ENCODE results near the gene FAM193A.
"Not testable (repeated sequence)": the region's sequence is repeated elsewhere in the genome, so short reads cannot be mapped to it uniquely, and the experiment has no call there.

FAM193A gene

DNA sequence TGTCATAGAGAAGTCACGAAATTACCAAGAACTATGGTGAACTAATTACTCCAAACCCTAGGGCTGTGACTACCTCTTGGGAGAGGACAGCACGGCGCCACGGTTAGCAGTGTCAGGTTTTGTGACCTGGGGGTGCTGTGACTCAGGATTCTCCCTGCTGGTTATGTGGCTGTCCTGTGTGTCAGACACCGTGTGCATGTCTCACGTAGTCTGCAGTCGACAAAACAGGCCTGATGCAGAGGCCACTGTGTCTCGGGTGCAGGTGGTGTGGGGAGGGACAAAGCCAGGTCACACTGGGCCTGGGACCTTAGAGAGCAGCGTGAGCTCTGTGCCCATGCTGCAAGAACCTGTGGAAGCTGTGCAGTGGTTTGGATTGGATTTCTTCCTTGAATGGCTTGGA lies 185.6 kb downstream of the FAM193A start:
- CTCF ChIA-PET, result no interaction called here
- DNase-seq (ENCODE audit: low spot score), result no peak
- POLR2A ChIA-PET (ENCODE audit: low non-redundant PET), result no interaction called here
- peak overlapping the region; percentile 29; the same call in 1 of the 2 replicates for H3K27ac ChIP-seq
- TF ChIP-seq, protein P1, sequence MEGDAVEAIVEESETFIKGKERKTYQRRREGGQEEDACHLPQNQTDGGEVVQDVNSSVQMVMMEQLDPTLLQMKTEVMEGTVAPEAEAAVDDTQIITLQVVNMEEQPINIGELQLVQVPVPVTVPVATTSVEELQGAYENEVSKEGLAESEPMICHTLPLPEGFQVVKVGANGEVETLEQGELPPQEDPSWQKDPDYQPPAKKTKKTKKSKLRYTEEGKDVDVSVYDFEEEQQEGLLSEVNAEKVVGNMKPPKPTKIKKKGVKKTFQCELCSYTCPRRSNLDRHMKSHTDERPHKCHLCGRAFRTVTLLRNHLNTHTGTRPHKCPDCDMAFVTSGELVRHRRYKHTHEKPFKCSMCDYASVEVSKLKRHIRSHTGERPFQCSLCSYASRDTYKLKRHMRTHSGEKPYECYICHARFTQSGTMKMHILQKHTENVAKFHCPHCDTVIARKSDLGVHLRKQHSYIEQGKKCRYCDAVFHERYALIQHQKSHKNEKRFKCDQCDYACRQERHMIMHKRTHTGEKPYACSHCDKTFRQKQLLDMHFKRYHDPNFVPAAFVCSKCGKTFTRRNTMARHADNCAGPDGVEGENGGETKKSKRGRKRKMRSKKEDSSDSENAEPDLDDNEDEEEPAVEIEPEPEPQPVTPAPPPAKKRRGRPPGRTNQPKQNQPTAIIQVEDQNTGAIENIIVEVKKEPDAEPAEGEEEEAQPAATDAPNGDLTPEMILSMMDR (conservative IDR thresholded peaks at IDR 0.05; ENCODE audit: low read depth), result no peak

GRCh38 chr4:2723751-2724150 lies 187.3 kb downstream of the FAM193A start:
- DNase-seq (ENCODE audit: low spot score), result no peak
- CTCF ChIA-PET, result interaction anchor here (0.6 kb wide), 1 partner anchor 36 kb away, joined by 4 read pairs; no protein-coding TSS in a partner anchor
- POLR2A ChIA-PET (ENCODE audit: low non-redundant PET), result no interaction called here
- TF ChIP-seq, protein P1 (conservative IDR thresholded peaks at IDR 0.05; ENCODE audit: low read depth), result no peak
- H3K27ac ChIP-seq, result no peak overlapping the region

DNA sequence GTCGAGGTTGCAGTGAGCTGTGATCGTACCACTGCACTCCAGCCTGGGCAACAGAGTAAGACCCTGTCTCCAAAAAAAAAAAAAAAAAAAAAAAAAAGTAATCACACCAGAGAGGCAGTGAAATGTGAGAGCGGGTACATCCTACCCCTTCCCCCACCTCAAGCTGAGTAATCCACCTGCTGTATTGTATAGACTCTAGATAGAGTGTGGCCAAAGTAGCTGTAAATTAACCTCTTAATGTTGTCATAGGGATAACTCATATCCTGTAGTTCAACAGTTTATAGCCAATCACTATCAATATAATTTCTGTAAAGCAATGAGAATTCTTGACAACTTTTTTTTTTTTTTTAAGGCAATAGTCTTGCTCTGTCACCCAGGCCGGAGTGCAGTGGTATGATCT lies 188.9 kb downstream of the FAM193A start:
- no peak for DNase-seq (ENCODE audit: low spot score)
- ChIA-PET POLR2A (ENCODE audit: low non-redundant PET) (interaction anchor here (0.6 kb wide), 1 partner anchor 38 kb away, joined by 10 read pairs; no protein-coding TSS in a partner anchor), CTCF (no interaction called here)
- TF ChIP-seq, protein P1 (conservative IDR thresholded peaks at IDR 0.05; ENCODE audit: low read depth), result no peak
- no peak overlapping the region for H3K27ac ChIP-seq

DNA sequence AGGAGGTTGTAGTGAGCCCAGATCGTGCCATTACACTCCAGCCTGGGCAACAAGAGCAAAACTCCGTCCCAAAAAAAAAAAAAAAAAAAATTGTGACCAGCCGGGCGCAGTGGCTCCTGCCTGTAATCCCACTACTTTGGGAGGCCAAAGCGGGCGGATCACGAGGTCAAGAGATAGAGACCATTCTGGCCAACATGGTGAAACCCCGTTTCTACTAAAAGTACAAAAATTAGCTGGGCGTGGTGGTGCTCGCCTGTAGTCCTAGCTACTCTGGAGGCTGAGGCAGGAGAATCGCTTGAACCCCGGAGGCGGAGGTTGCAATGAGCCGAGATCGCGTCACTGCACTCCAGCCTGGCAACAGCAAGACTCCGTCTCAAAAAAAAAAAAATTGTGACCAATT lies 190.4 kb downstream of the FAM193A start:
- POLR2A ChIA-PET (ENCODE audit: low non-redundant PET); CTCF ChIA-PET; H3K27ac ChIP-seq; DNase-seq (ENCODE audit: low spot score): not testable (repeated sequence)

DNA sequence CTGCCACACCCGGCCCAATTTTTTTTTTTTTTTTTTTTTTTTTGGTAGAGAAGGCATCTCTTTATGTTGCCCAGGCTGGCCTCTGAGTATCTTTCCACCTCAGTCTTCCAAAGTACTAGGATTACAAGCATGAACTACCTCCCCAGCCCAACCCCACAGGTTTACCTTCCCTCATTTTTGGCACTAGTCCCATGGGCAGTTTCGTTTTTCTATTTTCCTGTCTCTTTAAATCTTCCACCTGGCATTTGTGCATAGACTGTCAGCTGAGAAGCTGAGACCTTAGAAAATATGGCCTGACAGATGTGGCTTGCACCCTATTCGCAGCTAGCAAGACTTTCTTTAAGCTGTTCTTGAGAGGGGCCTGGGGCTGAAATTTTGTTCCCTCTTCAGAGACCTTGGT lies 191.8 kb downstream of the FAM193A start:
- CTCF ChIA-PET, result interaction anchor here (0.5 to 0.7 kb wide), 4 partner anchors 20 to 160 kb away, joined by 3 to 11 read pairs (median 4); no protein-coding TSS in a partner anchor

GRCh38 chr4:2728806-2729532 lies 192.5 kb downstream of the FAM193A start:
- no peak for DNase-seq (ENCODE audit: low spot score)
- no peak overlapping the region for H3K27ac ChIP-seq
- CTCF ChIA-PET, result interaction anchor here (0.6 to 0.7 kb wide), 2 partner anchors 19 to 159 kb away, joined by 3 to 11 read pairs; no protein-coding TSS in a partner anchor
- TF ChIP-seq, protein P1 (conservative IDR thresholded peaks at IDR 0.05; ENCODE audit: low read depth), result no peak
- POLR2A ChIA-PET (ENCODE audit: low non-redundant PET), result interaction anchor here (0.7 kb wide), 1 partner anchor 233 kb away, joined by 3 read pairs; no protein-coding TSS in a partner anchor

More for the DNA sequence above, 191.8 kb downstream of the FAM193A start:
- TF ChIP-seq, protein P1 (conservative IDR thresholded peaks at IDR 0.05; ENCODE audit: low read depth), result no peak
- no peak overlapping the region for H3K27ac ChIP-seq
- DNase-seq (ENCODE audit: low spot score), result no peak
- POLR2A ChIA-PET (ENCODE audit: low non-redundant PET), result no interaction called here

DNA sequence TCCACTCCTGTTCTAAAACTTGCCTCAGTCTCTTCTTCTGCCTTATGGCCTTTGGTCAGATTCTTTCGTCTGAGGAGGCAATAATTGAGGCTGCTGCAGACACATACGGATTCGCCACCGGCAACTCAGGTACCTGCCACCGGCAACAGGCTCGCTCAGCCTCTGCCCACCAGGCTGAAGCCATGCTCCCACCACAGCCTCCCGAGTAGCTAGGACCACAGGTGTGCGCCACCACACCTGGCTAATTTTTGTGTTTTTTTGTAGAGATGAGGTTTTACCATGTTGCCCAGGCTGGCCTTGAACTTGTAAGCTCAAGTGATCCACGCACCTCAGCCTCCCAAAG lies 193.1 kb downstream of the FAM193A start:
- no peak overlapping the region for H3K27ac ChIP-seq
- CTCF ChIA-PET, result no interaction called here
- TF ChIP-seq, protein P1 (conservative IDR thresholded peaks at IDR 0.05; ENCODE audit: low read depth), result no peak
- POLR2A ChIA-PET (ENCODE audit: low non-redundant PET), result interaction anchor here (0.7 kb wide), 1 partner anchor 233 kb away, joined by 3 read pairs; no protein-coding TSS in a partner anchor
- no peak for DNase-seq (ENCODE audit: low spot score)
